HG03175 (cell line): ENCODE results near the gene BTBD9.
"Not testable (repeated sequence)": the region's sequence is repeated elsewhere in the genome, so short reads cannot be mapped to it uniquely, and the experiment has no call there.

Source experiments
- ATAC-seq: cut with Tn5 transposase; IDR thresholded peaks from one replicate; pipeline ENCODE4 v1.9.1; 2021; ENCODE audit warnings: mild to moderate bottlenecking, moderate library complexity; ENCODE audit not compliant: unreplicated experiment

BTBD9 gene

GRCh38 chr6:38142178-38142902, 497.4 kb downstream of the BTBD9 start:
- ATAC-seq: no peak

GRCh38 chr6:38141716-38142115, 498.0 kb downstream of the BTBD9 start:
- no peak for ATAC-seq

- no peak for ATAC-seq
These were observed 498.6 kb downstream of the BTBD9 start for GRCh38 chr6:38141085-38141484.

GRCh38 chr6:38138374-38138773, 501.4 kb downstream of the BTBD9 start:
- no peak for ATAC-seq

GRCh38 chr6:38137608-38138265, 502.0 kb downstream of the BTBD9 start:
- no peak for ATAC-seq

- no peak for ATAC-seq
These were observed 503.2 kb downstream of the BTBD9 start for GRCh38 chr6:38136547-38136946.

GRCh38 chr6:38134704-38135088, 505.0 kb downstream of the BTBD9 start:
- no peak for ATAC-seq

- ATAC-seq: no peak
These were observed 505.6 kb downstream of the BTBD9 start for GRCh38 chr6:38133932-38134703.

- ATAC-seq: no peak
These were observed 508.2 kb downstream of the BTBD9 start for GRCh38 chr6:38131527-38131965.

- ATAC-seq: no peak
These were observed 512.4 kb downstream of the BTBD9 start for GRCh38 chr6:38127284-38127683.

GRCh38 chr6:38124224-38124926, 515.4 kb downstream of the BTBD9 start:
- not testable (repeated sequence) for ATAC-seq

GRCh38 chr6:38119516-38119915, 520.2 kb downstream of the BTBD9 start:
- no peak for ATAC-seq

GRCh38 chr6:38118791-38119365, 520.9 kb downstream of the BTBD9 start:
- ATAC-seq: no peak
